Adrenal gland (tissue), 12 donors: ENCODE data around the gene PSMD5. TPM values are rescaled to one million over a fixed set of nuclear protein-coding genes. Genes with fewer than 3 reads are reported as not detected.

Experiments used
- DNase-seq, 7 donors: peaks; one replicate each; pipeline ENCODE4 v3.0.0-alpha.2; 2019 to 2020
- H3K27ac ChIP-seq, 5 donors: fragments of 200-600 bp; sonication (generic) in 4 of 5; 1 replicate in 3 of 5; 2 replicates in 2 of 5; pipeline versions ENCODE4 v1.5.1 to v1.8.0; 2016 to 2020; ENCODE audit warnings: mild to moderate bottlenecking in 1 of 5
- H3K27me3 ChIP-seq: fragments of 200-600 bp; 2 replicates; pipeline ENCODE4 v1.8.0; 2021
- H3K36me3 ChIP-seq, 2 donors: fragments of 200-600 bp; replicated peaks in 1 of 2; 1 replicate in 1 of 2; 2 replicates in 1 of 2; pipeline versions ENCODE4 v1.5.1 to v1.8.0; 2018 to 2022
- H3K4me1 ChIP-seq, 2 donors: fragments of 200-600 bp; replicated peaks in 1 of 2; 1 replicate in 1 of 2; 2 replicates in 1 of 2; pipeline versions ENCODE4 v1.5.1 to v1.8.0; 2018 to 2021
- H3K4me3 ChIP-seq, 4 donors: fragments of 200-600 bp; sonication (generic) in 3 of 4; one replicate each; pipeline ENCODE4 v1.5.1; 2016 to 2018
- H3K9me3 ChIP-seq, 3 donors: fragments of 200-600 bp; sonication (generic) in 1 of 3; replicated peaks in 1 of 3; 1 replicate in 2 of 3; 2 replicates in 1 of 3; pipeline versions ENCODE4 v1.5.1 to v1.8.0; 2016 to 2021
- POLR2A ChIP-seq, 2 donors: fragments of 450-650 bp; IDR thresholded peaks; one replicate each; pipeline ENCODE4 v1.6.1; 2017; ENCODE audit warnings: antibody characterized with exemption in 2 of 2, mild to moderate bottlenecking in 2 of 2, moderate library complexity in 1 of 2
- WGBS, 4 donors: extraction: QIAGEN DNeasy Blood & Tissue Kit in 2 of 4; methylation state at CpG; one replicate each; pipeline versions ENCODE4 v1.1.5 to v1.1.7; 2013 to 2017; 5-methylcytosine and 5-hydroxymethylcytosine counted together
- intact Hi-C, 2 donors: fragments of 100-400 bp; cut with DNase I; formaldehyde crosslinking; loops; one replicate each; pipeline versions ENCODE4 v1.14.1 to v1.15.0; 2022 to 2023
- polyA plus RNA-seq, 3 donors: library from polyadenylated mRNA; stranded (reverse); fragments of 200-250 nt in 2 of 3; fragments of 350-450 nt in 1 of 3; fragmentation: Illumina TruSeq in 1 of 3; extraction: RNeasy Lipid Tissue Mini Kit (QIAGEN cat#74804) in 1 of 3; gene quantifications; one replicate each; pipeline ENCODE4 v1.2.3, GENCODE V29; 2013 to 2014
- total RNA-seq, 9 donors: library from RNA; depleted of rRNA in 4 of 9; stranded (reverse); fragments of >200 nt in 4 of 9; fragments of 120-200 nt in 1 of 9; fragmentation: NEBNext Ultra II Directional in 1 of 9; extraction: Animal tissue kit (Norgen Biotek cat#: 25700) in 1 of 9; gene quantifications; one replicate each; pipeline versions ENCODE4 v1.1.0 to v1.2.4, GENCODE V29; 2013 to 2023
- TF ChIP-seq, protein P1 (sequence below), 6 experiments: fragments of 450-650 bp in 4 of 6; fragments of 200-600 bp in 2 of 6; sonication (generic) in 1 of 6; IDR thresholded peaks; 1 replicate in 5 of 6; 2 replicates in 1 of 6; pipeline versions ENCODE4 v1.5.1 to v1.8.0; 2016 to 2021; ENCODE audit warnings: antibody characterized with exemption in 6 of 6, mild to moderate bottlenecking in 2 of 6, moderate library complexity in 1 of 6
- donor health status: healthy with polysubstance abuse.
- donor health status: Bipolar disorder and iron deficiency.
- donor health status: DM: yes; HTN: yes; CAD: no.
- donor health status: DM: no; HTN: no; CAD: no.
- donor health status: DM: no; HTN: no; CAD: no.
- donor health status: DM: yes; HTN: yes; CAD: no.

Gene PSMD5
- total and polyA plus RNA-seq, 12 donors, result 15.6 to 78.8 (median 46.0) TPM

DNA sequence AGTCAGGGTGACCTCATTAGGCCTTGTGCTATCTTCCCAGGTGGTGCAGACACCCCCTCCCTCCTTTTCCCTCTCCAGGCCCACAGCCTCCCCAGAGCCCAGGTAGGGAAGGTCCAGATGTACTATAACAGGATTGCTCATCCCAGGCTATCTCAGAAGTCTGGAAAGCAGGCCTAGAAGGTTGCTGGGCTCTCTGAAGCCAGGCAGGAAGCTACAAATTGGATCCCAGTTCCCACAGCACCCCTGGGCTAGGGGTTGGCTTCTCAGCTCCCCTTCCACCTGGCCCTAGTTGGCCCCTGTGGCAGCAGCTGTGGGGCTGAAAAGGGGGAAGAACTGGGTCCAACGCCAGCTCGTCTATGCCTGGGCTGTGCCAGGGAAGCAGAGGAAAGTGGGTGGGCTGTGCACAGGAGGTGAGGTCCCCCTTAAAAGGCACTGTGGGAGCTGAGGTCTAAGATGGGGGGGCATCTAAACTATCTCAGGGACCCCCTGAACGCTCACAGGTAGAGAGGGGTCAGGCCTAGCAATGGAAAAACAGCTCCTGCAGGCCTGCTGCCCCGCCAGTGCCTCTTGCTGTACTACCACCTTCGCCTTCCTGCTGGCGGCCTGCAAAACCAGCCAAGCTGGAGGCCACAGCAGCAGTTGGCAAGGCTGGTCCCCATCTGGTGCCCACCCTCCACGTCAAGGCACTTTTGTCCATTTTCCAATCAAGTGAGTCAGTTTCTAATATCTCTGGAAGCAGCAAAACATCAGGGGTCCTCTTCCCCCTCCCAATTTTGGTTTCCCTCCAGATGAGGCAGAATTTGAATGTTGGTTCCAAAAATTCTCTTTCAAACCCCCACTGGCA, 13.3 kb upstream of the PSMD5 start:
- no peaks in the 10 kb centered on the region for H3K4me1 ChIP-seq
- intact Hi-C loops, result no loop called here
- TF ChIP-seq, protein P1, sequence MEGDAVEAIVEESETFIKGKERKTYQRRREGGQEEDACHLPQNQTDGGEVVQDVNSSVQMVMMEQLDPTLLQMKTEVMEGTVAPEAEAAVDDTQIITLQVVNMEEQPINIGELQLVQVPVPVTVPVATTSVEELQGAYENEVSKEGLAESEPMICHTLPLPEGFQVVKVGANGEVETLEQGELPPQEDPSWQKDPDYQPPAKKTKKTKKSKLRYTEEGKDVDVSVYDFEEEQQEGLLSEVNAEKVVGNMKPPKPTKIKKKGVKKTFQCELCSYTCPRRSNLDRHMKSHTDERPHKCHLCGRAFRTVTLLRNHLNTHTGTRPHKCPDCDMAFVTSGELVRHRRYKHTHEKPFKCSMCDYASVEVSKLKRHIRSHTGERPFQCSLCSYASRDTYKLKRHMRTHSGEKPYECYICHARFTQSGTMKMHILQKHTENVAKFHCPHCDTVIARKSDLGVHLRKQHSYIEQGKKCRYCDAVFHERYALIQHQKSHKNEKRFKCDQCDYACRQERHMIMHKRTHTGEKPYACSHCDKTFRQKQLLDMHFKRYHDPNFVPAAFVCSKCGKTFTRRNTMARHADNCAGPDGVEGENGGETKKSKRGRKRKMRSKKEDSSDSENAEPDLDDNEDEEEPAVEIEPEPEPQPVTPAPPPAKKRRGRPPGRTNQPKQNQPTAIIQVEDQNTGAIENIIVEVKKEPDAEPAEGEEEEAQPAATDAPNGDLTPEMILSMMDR (IDR thresholded peaks at IDR 0.05), result no peak
- no peak for TF ChIP-seq POLR2A (IDR thresholded peaks at IDR 0.05)
- no peak overlapping the region for H3K4me3 ChIP-seq
- H3K27ac ChIP-seq, result no peak overlapping the region
- no peaks in the 10 kb centered on the region for H3K9me3 ChIP-seq
- DNase-seq, result peak in 2 of 7 donors; percentile 8 to 46
- 90 to 98% (median 95%) methylated on average over 7 of the region's 7 CpGs for WGBS, 4 donors
- H3K36me3 ChIP-seq, result peaks cover 0 to 18% of the 10 kb centered on the region in 2 donors
- H3K27me3 ChIP-seq, result no peaks in the 10 kb centered on the region

DNA sequence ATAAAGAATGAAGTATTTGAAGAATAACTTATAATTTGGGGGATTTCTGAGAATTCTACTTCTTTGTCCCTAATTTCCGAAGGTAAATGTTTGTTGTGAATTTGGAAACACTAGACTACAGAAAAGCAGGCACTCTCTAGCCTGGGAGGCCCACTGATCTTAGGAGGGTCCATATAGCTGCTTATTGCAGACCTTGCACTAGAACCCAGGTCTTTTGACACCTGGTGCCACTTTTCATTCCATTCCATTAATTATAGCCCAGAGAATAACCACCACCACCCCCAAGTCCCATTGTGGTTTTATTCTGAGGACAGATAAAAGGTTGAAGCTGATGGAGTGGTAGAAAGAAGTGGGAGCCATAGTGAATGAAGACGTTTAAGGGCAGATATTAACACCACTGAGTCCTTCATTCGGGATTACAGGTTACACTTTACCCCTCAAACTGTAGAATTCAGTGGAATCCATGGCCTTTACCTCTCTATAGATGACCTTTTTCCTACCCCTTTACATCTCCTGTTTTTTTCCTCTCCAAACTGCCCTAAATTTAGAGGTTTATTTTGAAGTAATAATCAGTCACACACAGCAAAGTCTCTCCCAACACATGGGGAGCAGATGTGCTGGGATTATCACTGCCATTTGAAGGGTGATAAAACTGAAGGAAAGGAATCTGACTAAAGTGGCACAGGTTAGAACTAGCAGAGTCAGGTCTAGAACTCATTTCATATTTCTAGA, 12.0 kb upstream of the PSMD5 start:
- TF ChIP-seq, protein P1 (IDR thresholded peaks at IDR 0.05), result no peak
- no peak for TF ChIP-seq POLR2A (IDR thresholded peaks at IDR 0.05)
- H3K36me3 ChIP-seq, result peaks cover 0 to 5% of the 10 kb centered on the region in 2 donors
- H3K4me3 ChIP-seq, result no peak overlapping the region
- WGBS, 4 donors, result 83 to 92% (median 88%) methylated on average over 3 of the region's 3 CpGs
- H3K9me3 ChIP-seq, result no peaks in the 10 kb centered on the region
- no peak for DNase-seq
- H3K27me3 ChIP-seq, result no peaks in the 10 kb centered on the region
- H3K27ac ChIP-seq, result no peak overlapping the region
- no peaks in the 10 kb centered on the region for H3K4me1 ChIP-seq
- intact Hi-C loops, result no loop called here

DNA sequence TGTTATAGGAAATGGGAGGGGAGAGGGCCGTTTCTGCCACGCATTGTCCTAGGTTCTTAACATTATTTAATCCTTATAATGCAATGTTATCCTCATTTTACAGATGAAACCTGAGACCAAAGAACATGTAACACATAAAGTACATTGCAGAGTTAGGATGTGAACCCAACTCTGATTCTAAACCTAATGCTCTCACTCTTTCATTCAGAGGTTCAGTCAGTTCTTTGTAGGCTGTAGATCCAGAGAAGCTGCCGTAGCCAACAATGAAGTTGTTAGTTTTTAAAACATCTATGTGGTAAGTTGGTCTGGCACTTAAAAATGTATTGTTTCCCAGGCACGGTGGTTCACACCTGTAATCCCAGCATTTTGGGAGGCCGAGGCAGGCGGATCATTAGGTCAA, 10.5 kb upstream of the PSMD5 start:
- WGBS, 4 donors, result 70 to 75% (median 72%) methylated on average over 6 of the region's 6 CpGs
- Histone ChIP-seq H3K27ac (no peak overlapping the region), H3K4me1 (no peaks in the 10 kb centered on the region), H3K36me3 (no peaks in the 10 kb centered on the region), H3K4me3 (no peak overlapping the region), H3K27me3 (no peaks in the 10 kb centered on the region), H3K9me3 (no peaks in the 10 kb centered on the region)
- DNase-seq, result peak in 1 of 7 donors; percentile 4
- TF ChIP-seq POLR2A (IDR thresholded peaks at IDR 0.05), result no peak
- TF ChIP-seq, protein P1 (IDR thresholded peaks at IDR 0.05), result no peak
- intact Hi-C loops, result no loop called here

DNA sequence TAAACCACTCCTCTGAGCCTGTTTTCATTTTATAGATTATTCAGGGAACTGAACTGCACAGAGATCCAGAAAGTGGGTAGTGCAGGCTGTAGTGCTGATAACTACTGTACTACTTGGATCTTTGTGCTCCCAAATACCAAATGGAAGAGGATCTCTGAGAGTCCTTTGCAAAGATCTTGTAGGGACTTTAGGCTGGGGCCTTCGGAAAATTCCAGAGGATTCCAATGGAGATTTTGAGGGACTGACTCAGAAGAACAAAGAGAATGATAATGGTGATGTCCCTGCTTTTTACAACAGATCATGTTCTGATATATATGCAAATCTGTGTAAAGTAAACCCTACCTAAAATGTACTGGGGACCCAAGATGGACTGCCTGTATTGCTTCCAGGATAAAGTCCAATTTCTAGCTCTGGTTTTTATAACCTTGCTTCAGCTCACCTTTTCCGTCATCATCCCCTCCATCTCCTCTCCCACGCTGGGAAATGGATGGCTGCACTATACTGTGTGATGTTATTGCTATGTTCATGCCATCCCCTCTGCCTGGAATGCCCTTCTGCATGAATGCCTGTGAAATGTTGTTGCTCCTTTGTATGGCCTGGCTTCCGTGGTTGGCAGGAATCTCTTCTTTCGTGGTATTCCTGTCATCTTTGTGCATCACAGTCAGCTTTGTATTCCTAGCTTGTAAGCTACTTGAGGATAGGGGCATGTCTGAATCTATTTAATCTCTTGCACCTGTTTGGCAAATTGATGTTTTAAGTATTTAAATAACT, 9.7 kb upstream of the PSMD5 start:
- Histone ChIP-seq H3K27me3 (no peaks in the 10 kb centered on the region), H3K9me3 (no peaks in the 10 kb centered on the region), H3K4me1 (no peaks in the 10 kb centered on the region), H3K4me3 (no peak overlapping the region), H3K36me3 (no peaks in the 10 kb centered on the region), H3K27ac (peak overlapping the region in 1 of 5 donors; percentile 1)
- 76 to 83% (median 78%) methylated on average over 5 of the region's 5 CpGs for WGBS, 4 donors
- intact Hi-C loops, result no loop called here
- DNase-seq, result no peak
- TF ChIP-seq, protein P1 (IDR thresholded peaks at IDR 0.05), result no peak
- no peak for TF ChIP-seq POLR2A (IDR thresholded peaks at IDR 0.05)
